ENCODE results near the gene TRIM22. TPM values are rescaled to one million over a fixed set of nuclear protein-coding genes. Genes with fewer than 3 reads are reported as not detected.

TRIM22 gene
- total and polyA plus RNA-seq, 7 donors, result 6.6 to 106 (median 39.2) TPM

DNA sequence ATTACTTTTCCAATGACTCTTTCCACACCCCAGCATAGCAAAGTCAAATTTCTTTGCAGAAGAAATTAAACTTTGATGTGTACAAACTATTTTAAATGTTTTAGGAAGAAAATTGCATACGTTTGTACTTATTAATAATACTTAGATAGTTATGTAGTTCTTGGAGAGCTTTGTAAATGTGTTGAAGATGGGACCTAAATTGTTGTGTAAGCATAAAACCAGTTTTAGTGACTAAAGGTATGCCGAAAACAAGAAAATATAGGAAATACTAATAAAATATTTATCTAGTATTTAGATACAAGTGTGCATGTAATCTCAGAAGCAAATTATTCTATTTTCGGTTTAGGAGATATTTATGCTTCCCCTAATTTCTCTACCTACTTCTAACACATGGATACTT lies 60.2 kb downstream of the TRIM22 start:
- no peak for TF ChIP-seq EP300 (IDR thresholded peaks at IDR 0.05)
- no peak for TF ChIP-seq POLR2AphosphoS5 (IDR thresholded peaks at IDR 0.05)
- no peak for TF ChIP-seq POLR2A (IDR thresholded peaks at IDR 0.05)
- no peak for TF ChIP-seq CTCF (IDR thresholded peaks at IDR 0.05)
- intact Hi-C loops (cut with DNase I), result no loop called here
- Histone ChIP-seq H3K4me3 (no peak overlapping the region), H3K36me3 (no peaks in the 10 kb centered on the region), H3K27me3 (no peaks in the 10 kb centered on the region), H3K4me1 (no peaks in the 10 kb centered on the region), H3K27ac (no peak overlapping the region), H3K9me3 (no peaks in the 10 kb centered on the region)
- DNase-seq, result no peak
- WGBS, 2 donors, result 74 to 84% methylated on average over 3 of the region's 3 CpGs

DNA sequence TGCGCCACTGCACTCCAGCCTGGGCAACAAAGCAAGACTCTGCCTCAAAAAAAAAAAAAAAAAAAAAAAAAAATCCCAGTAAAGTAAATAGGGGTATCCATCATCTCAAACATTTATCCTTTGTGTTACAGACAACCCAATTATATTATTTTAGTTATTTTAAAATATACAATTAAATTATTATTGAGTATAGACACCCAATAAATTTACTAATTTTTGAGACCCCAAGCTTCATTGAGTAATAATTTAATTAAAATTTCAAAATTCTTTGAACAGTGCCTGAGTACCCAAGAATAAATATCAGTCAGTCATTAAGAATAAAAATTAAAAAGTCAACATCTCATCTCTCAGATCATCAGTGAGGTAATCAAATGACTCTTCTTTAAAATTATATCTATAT lies 64.4 kb downstream of the TRIM22 start, which contains the start of gene OR52N4:
TSS of gene OR52N4 (plus strand) at position 301 of the 400 bp plus-strand sequence. CDS start 498 bp downstream, outside the sequence.
- H3K4me1 ChIP-seq, result no peaks in the 10 kb centered on the region
- no peak within 1 kb of the TSS for H3K27ac ChIP-seq
- H3K36me3 ChIP-seq, result no peaks in the 10 kb centered on the region
- H3K4me3 ChIP-seq, result no peak within 1 kb of the TSS
- TF ChIP-seq CTCF (IDR thresholded peaks at IDR 0.05) (no peak), EP300 (IDR thresholded peaks at IDR 0.05) (no peak), POLR2AphosphoS5 (IDR thresholded peaks at IDR 0.05) (no peak), POLR2A (IDR thresholded peaks at IDR 0.05) (no peak)
- DNase-seq, result no peak
- WGBS, 2 donors, result 94% methylated on average over 1 of the region's 1 CpG
- no peaks in the 10 kb centered on the region for H3K27me3 ChIP-seq
- H3K9me3 ChIP-seq, result no peaks in the 10 kb centered on the region
- intact Hi-C loops (cut with DNase I), result no loop called here

Other genes starting within 250 kb of the TRIM22 start
- 1 to 10 TPM in 1 of 4 donors, not detected in 3; 2.2 TPM for gene OR51I1, start 248.3 kb upstream of the TRIM22 start, total RNA-seq
- gene OR51I1, start 248.3 kb upstream of the TRIM22 start, polyA plus RNA-seq, result not detected
- not detected for gene OR51I2, start 240.5 kb upstream of the TRIM22 start, total RNA-seq
- not detected for gene OR51I2, start 240.5 kb upstream of the TRIM22 start, polyA plus RNA-seq
- gene OR52D1, start 201.1 kb upstream of the TRIM22 start, total RNA-seq, result not detected
- not detected for gene OR52D1, start 201.1 kb upstream of the TRIM22 start, polyA plus RNA-seq
- 1 to 10 TPM in 2 of 4 donors, under 1 TPM in 1, not detected in 1; 0.71 to 1.2 (median 1.1) TPM for gene UBQLN3, start 179.8 kb upstream of the TRIM22 start, total RNA-seq
- gene UBQLN3, start 179.8 kb upstream of the TRIM22 start, polyA plus RNA-seq, result not detected
- 1 to 10 TPM in 1 of 4 donors, under 1 TPM in 3; 0.36 to 1.7 (median 0.60) TPM for gene UBQLNL, start 173.1 kb upstream of the TRIM22 start, total RNA-seq
- gene UBQLNL, start 173.1 kb upstream of the TRIM22 start, polyA plus RNA-seq, result under 1 TPM in 1 of 3 donors, not detected in 2; 0.34 TPM
- 1 to 10 TPM in 3 of 4 donors, not detected in 1; 1.5 to 3.0 (median 1.6) TPM for gene OR52H1, start 141.2 kb upstream of the TRIM22 start, total RNA-seq
- gene OR52H1, start 141.2 kb upstream of the TRIM22 start, polyA plus RNA-seq, result under 1 TPM in 1 of 3 donors, not detected in 2; 0.09 TPM
- gene OR52B6, start 108.9 kb upstream of the TRIM22 start, total RNA-seq, result not detected
- gene OR52B6, start 108.9 kb upstream of the TRIM22 start, polyA plus RNA-seq, result under 1 TPM in 1 of 3 donors, not detected in 2; 0.07 TPM
- 1 to 10 TPM; 3.5 to 5.5 (median 4.8) TPM for gene TRIM6, start 93.2 kb upstream of the TRIM22 start, total RNA-seq
- gene TRIM6, start 93.2 kb upstream of the TRIM22 start, polyA plus RNA-seq, result 1 to 10 TPM in 2 of 3 donors, under 1 TPM in 1; 0.60 to 1.2 (median 1.0) TPM
- 10 to 100 TPM in 1 of 4 donors, 1 to 10 TPM in 3; 3.5 to 10.2 (median 7.3) TPM for gene TRIM34, start 64.8 kb upstream of the TRIM22 start, total RNA-seq
- 1 to 10 TPM; 3.6 to 9.1 (median 7.4) TPM for gene TRIM34, start 64.8 kb upstream of the TRIM22 start, polyA plus RNA-seq
- gene TRIM5, start 4.7 kb upstream of the TRIM22 start, total RNA-seq, result 10 to 100 TPM; 11.7 to 29.9 (median 14.3) TPM
- 10 to 100 TPM in 1 of 3 donors, 1 to 10 TPM in 2; 5.4 to 12.4 (median 7.2) TPM for gene TRIM5, start 4.7 kb upstream of the TRIM22 start, polyA plus RNA-seq
- under 1 TPM in 2 of 4 donors, not detected in 2; under 0.01 to 0.83 TPM for gene OR56B1, start 46.7 kb downstream of the TRIM22 start, total RNA-seq
- under 1 TPM in 1 of 3 donors, not detected in 2; 0.12 TPM for gene OR56B1, start 46.7 kb downstream of the TRIM22 start, polyA plus RNA-seq
- 1 to 10 TPM in 1 of 4 donors, not detected in 3; 1.8 TPM for gene OR52N4, start 64.5 kb downstream of the TRIM22 start, total RNA-seq
- gene OR52N4, start 64.5 kb downstream of the TRIM22 start, polyA plus RNA-seq, result under 1 TPM in 1 of 3 donors, not detected in 2; 0.60 TPM
- not detected for gene OR52N5, start 93.6 kb downstream of the TRIM22 start, total RNA-seq
- gene OR52N5, start 93.6 kb downstream of the TRIM22 start, polyA plus RNA-seq, result not detected
- not detected for gene OR52N1, start 101.5 kb downstream of the TRIM22 start, total RNA-seq
- not detected for gene OR52N1, start 101.5 kb downstream of the TRIM22 start, polyA plus RNA-seq
- not detected for gene OR52N2, start 119.1 kb downstream of the TRIM22 start, total RNA-seq
- under 1 TPM in 1 of 3 donors, not detected in 2; 0.10 TPM for gene OR52N2, start 119.1 kb downstream of the TRIM22 start, polyA plus RNA-seq
- not detected for gene OR52E6, start 152.1 kb downstream of the TRIM22 start, total RNA-seq
- gene OR52E6, start 152.1 kb downstream of the TRIM22 start, polyA plus RNA-seq, result not detected
- gene OR52E8, start 167.9 kb downstream of the TRIM22 start, total RNA-seq, result not detected
- gene OR52E8, start 167.9 kb downstream of the TRIM22 start, polyA plus RNA-seq, result not detected
- not detected for gene OR52E4, start 190.8 kb downstream of the TRIM22 start, total RNA-seq
- not detected for gene OR52E4, start 190.8 kb downstream of the TRIM22 start, polyA plus RNA-seq
- not detected for gene OR52E5, start 203.4 kb downstream of the TRIM22 start, total RNA-seq
- gene OR52E5, start 203.4 kb downstream of the TRIM22 start, polyA plus RNA-seq, result not detected